GM21423 (cell line): ENCODE data around the gene COP1.

ENCODE experiments used
- ATAC-seq: cut with Tn5 transposase; IDR thresholded peaks from one replicate; pipeline ENCODE4 v1.9.1; 2021; ENCODE audit warnings: mild to moderate bottlenecking, moderate library complexity; ENCODE audit not compliant: unreplicated experiment

Gene COP1

GRCh38 chr1:175902281-175902680 lies 304.8 kb downstream of the COP1 start:
- no peak for ATAC-seq

GRCh38 chr1:175901076-175901836 lies 305.8 kb downstream of the COP1 start:
- no peak for ATAC-seq

- no peak for ATAC-seq
These were observed 306.9 kb downstream of the COP1 start for GRCh38 chr1:175900171-175900570.

- no peak for ATAC-seq
These were observed 311.1 kb downstream of the COP1 start for GRCh38 chr1:175895966-175896365.
